ENCODE data around the gene TMOD4. TPM values are rescaled to one million over a fixed set of nuclear protein-coding genes. Genes with fewer than 3 reads are reported as not detected.

Gene TMOD4
- total and polyA plus RNA-seq, 10 of the 15 experiments (the other 5 are each of a cell fraction or from before 2014, with no cell fraction given), result 0.30 to 1.2 (median 0.50) TPM; not detected in 1

DNA sequence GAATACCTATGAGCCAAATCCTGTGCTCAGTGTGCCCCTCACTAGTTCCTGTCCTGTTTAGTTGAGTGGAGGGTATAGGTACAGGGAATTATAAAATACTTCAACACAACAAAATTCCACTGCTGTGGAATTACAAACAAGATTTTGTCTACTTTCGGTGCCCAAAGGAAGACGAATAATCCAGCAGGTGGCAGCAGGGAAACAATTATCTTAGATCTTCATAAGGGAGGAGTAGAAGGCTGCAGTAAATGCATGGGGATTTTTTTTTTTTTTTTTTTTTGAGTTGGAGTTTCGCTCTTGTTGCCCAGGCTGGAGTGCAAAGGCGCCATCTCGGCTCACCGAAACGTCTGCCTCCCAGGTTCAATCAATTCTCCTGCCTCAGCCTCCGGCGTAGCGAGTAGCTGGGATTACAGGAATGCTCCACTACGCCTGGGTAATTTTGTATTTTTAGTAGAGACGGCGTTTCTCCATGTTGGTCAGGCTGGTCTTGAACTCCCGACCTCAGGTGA lies 20.6 kb upstream of the TMOD4 start:
- RAD21 ChIA-PET (ENCODE audit: unreplicated experiment), result interaction anchor here (0.7 to 1.9 kb wide), 3 partner anchors 55 to 1043 kb away, joined by 3 to 13 read pairs (median 3); no protein-coding TSS in a partner anchor
- peaks cover 27% of the 10 kb centered on the region for H3K79me2 ChIP-seq (ENCODE audit: control insufficient read depth, insufficient read depth, low read length)
- peak overlapping the region; percentile 50 for H2AFZ ChIP-seq (ENCODE audit: control insufficient read depth, low read depth, low read length)
- no peaks in the 10 kb centered on the region for H3K9me3 ChIP-seq (replicated peaks; ENCODE audit: control insufficient read depth, insufficient read depth, low read length)
- BruUV-seq (replicated peaks), result no TSS peak
- WGBS (ENCODE audit: insufficient coverage, insufficient replicate concordance, low lambda C conversion rate, missing lambda C conversion rate), result 34% methylated on average over 12 of the region's 14 CpGs
- in situ Hi-C loops (cut with MboI) (no loop called here), intact Hi-C loops (cut with micrococcal nuclease; ENCODE audit: unreplicated experiment) (loop anchor here (1.0 to 5.0 kb wide), 4 partner anchors 55 to 202 kb away; partner anchors contain the start of genes PI4KB and PSMB4)
- H4K20me1 ChIP-seq (ENCODE audit: control insufficient read depth, insufficient read depth), result no peaks in the 10 kb centered on the region
- ATAC-seq (peak; percentile 57), FAIRE-seq (no peak), DNase-seq (ENCODE audit: low read depth, low spot score) (peak; percentile 53)
- no peak overlapping the region; the same call in 1 of the 2 replicates for H3K9ac ChIP-seq (ENCODE audit: control insufficient read depth, insufficient read depth, low read length)
- CTCF ChIA-PET, result interaction anchor here (0.6 to 6.3 kb wide), 5 partner anchors 8 to 144 kb away, joined by 3 to 70 read pairs (median 6); partner anchors contain the start of genes PSMD4 and TNFAIP8L2
- peak overlapping the region; percentile 38; the same call in 1 of the 2 replicates for H3K4me2 ChIP-seq (ENCODE audit: control insufficient read depth, insufficient read depth)
- POLR2A ChIA-PET, result interaction anchor here (0.6 kb wide), 1 partner anchor 155 kb away, joined by 3 read pairs; no protein-coding TSS in a partner anchor
- H3K27me3 ChIP-seq (replicated peaks in 1 of 2; ENCODE audit: control insufficient read depth in 2 of 2, insufficient read depth in 2 of 2, low read length in 1 of 2), result no peaks in the 10 kb centered on the region
- no peak overlapping the region for H3K27ac ChIP-seq (ENCODE audit: control insufficient read depth, insufficient read depth)
- peak overlapping the region; percentile 4; the same call in 1 of the 2 replicates for H3K4me3 ChIP-seq
- H3K4me1 ChIP-seq (ENCODE audit: control insufficient read depth, insufficient read depth, low read length), result no peaks in the 10 kb centered on the region
- H3K36me3 ChIP-seq (ENCODE audit: control insufficient read depth in 2 of 2, insufficient read depth in 2 of 2, low read length in 1 of 2), result no peaks in the 10 kb centered on the region
- SMC1A ChIA-PET (ENCODE audit: uncharacterized antibody, unreplicated experiment), result interaction anchor here (0.6 to 1.3 kb wide), 2 partner anchors 58 to 242 kb away, joined by 3 to 4 read pairs; partner anchors contain the start of gene PSMD4
- TF ChIP-seq EED (IDR thresholded peaks at IDR 0.05; ENCODE audit: low read depth), result no peak
- TF ChIP-seq, protein P1, sequence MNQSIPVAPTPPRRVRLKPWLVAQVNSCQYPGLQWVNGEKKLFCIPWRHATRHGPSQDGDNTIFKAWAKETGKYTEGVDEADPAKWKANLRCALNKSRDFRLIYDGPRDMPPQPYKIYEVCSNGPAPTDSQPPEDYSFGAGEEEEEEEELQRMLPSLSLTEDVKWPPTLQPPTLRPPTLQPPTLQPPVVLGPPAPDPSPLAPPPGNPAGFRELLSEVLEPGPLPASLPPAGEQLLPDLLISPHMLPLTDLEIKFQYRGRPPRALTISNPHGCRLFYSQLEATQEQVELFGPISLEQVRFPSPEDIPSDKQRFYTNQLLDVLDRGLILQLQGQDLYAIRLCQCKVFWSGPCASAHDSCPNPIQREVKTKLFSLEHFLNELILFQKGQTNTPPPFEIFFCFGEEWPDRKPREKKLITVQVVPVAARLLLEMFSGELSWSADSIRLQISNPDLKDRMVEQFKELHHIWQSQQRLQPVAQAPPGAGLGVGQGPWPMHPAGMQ (IDR thresholded peaks at IDR 0.05; ENCODE audit: borderline replicate concordance), result no peak
- TF ChIP-seq, protein P2, sequence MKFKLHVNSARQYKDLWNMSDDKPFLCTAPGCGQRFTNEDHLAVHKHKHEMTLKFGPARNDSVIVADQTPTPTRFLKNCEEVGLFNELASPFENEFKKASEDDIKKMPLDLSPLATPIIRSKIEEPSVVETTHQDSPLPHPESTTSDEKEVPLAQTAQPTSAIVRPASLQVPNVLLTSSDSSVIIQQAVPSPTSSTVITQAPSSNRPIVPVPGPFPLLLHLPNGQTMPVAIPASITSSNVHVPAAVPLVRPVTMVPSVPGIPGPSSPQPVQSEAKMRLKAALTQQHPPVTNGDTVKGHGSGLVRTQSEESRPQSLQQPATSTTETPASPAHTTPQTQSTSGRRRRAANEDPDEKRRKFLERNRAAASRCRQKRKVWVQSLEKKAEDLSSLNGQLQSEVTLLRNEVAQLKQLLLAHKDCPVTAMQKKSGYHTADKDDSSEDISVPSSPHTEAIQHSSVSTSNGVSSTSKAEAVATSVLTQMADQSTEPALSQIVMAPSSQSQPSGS (IDR thresholded peaks at IDR 0.05; ENCODE audit: low read length), result no peak
- TF ChIP-seq SIN3A (IDR thresholded peaks at IDR 0.05; ENCODE audit: low read depth, low read length), result no peak
- TF ChIP-seq TAF1 (IDR thresholded peaks at IDR 0.05; ENCODE audit: borderline replicate concordance, low read depth, low read length), result no peak
- TF ChIP-seq BCL3 (IDR thresholded peaks at IDR 0.05; ENCODE audit: borderline replicate concordance, insufficient read depth, low read depth, low read length, poor library complexity, severe bottlenecking), result no peak
- TF ChIP-seq YY1 (IDR thresholded peaks at IDR 0.05; ENCODE audit: low read depth, low read length), result 0 out of 2 replicates have a peak, but pooled peaks have one; percentile 13
- TF ChIP-seq NR2F1 (conservative IDR thresholded peaks at IDR 0.05), result no peak
- no peak for TF ChIP-seq SREBF1 (IDR thresholded peaks at IDR 0.05; ENCODE audit: low read length)
- TF ChIP-seq, protein P3, sequence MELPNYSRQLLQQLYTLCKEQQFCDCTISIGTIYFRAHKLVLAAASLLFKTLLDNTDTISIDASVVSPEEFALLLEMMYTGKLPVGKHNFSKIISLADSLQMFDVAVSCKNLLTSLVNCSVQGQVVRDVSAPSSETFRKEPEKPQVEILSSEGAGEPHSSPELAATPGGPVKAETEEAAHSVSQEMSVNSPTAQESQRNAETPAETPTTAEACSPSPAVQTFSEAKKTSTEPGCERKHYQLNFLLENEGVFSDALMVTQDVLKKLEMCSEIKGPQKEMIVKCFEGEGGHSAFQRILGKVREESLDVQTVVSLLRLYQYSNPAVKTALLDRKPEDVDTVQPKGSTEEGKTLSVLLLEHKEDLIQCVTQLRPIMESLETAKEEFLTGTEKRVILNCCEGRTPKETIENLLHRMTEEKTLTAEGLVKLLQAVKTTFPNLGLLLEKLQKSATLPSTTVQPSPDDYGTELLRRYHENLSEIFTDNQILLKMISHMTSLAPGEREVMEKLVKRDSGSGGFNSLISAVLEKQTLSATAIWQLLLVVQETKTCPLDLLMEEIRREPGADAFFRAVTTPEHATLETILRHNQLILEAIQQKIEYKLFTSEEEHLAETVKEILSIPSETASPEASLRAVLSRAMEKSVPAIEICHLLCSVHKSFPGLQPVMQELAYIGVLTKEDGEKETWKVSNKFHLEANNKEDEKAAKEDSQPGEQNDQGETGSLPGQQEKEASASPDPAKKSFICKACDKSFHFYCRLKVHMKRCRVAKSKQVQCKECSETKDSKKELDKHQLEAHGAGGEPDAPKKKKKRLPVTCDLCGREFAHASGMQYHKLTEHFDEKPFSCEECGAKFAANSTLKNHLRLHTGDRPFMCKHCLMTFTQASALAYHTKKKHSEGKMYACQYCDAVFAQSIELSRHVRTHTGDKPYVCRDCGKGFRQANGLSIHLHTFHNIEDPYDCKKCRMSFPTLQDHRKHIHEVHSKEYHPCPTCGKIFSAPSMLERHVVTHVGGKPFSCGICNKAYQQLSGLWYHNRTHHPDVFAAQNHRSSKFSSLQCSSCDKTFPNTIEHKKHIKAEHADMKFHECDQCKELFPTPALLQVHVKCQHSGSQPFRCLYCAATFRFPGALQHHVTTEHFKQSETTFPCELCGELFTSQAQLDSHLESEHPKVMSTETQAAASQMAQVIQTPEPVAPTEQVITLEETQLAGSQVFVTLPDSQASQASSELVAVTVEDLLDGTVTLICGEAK (IDR thresholded peaks at IDR 0.05; ENCODE audit: borderline replicate concordance), result no peak
- no peak for TF ChIP-seq MLLT1 (IDR thresholded peaks at IDR 0.05)
- TF ChIP-seq CREM (IDR thresholded peaks at IDR 0.05; ENCODE audit: low read depth), result no peak
- TF ChIP-seq NRF1 (conservative IDR thresholded peaks at IDR 0.05; ENCODE audit: low read depth, low read length), result no peak
- TF ChIP-seq RUNX3 (IDR thresholded peaks at IDR 0.05; ENCODE audit: low read length), result no peak

Measured in GM12878 (cell line).